NCI-H128 (cell line): Measurements from ENCODE around the gene ACKR2.
A peak's percentile ranks its signal among the peaks of the same experiment; 100 is the strongest.

ENCODE experiments used
- DNase-seq: peaks from one replicate; lab custom pipeline; 2025; ENCODE audit not compliant: unreplicated experiment; lab: John Stamatoyannopoulos, UW

The ACKR2 gene

DNA sequence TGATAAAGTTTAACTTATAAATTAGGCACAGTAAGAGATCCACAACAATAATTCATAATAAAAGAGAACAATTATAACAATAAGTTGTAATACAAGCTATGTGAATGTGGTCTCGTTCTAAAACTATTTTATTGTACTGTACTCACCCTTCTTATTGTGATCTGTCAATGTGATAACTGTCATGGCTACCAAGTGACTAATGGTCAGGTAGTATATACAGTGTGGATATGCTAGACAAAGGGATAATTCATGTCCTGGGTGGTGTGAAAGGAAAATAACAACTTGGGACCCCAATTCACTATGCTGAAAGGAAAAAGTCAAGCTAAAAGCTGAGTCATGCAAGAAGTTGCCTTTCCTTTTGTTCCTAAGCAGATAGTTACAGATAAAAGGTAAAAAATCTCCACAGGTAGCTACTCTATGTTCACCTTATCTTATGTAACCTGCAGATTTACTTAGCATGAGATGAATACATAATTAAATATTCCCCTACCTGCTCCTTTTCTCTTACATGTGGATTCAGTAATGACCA, 77.1 kb downstream of the ACKR2 start:
- no peak for DNase-seq

- no peak for DNase-seq
Measured at GRCh38 chr3:42887084-42887483, 77.8 kb downstream of the ACKR2 start.

DNA sequence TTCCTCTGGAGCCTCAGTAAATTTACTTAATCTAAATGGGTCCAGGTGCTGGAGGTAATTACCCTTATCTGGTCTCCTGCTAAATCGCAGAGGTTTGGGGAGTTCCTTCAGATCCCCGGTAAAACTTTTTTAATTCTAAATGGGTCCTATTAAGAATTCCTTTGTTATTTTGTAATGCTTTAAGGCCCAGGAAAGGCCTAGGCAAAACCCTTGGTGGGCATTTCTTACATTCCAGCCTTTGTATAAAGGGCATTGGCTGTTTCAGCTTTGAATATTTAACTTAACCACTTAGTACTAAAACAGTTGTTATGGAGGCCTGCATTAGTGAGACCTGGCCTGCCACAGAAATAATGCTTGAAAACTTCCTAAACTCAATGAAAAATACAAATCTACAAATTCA, 81.8 kb downstream of the ACKR2 start:
- DNase-seq: no peak

DNA sequence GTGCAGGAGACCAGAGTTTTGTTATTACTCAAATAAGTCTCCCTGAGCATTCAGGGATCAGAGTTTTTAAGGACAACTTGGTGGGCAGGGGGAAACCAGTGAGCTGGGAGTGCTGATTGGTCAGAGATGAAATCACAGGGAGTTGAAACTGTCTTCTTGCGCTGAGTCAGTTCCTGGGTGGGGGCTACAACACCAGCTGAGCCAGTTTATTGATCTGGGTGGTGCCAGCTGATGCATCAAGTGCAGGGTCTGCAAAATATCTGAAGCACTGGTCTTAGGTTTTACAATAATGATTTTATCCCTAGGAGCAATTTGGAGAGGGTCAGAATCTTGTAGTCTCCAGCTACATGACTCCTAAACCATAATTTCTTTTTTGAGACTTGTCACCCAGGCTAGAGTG, 82.9 kb downstream of the ACKR2 start:
- no peak for DNase-seq

GRCh38 chr3:42892807-42893206, 83.6 kb downstream of the ACKR2 start:
- no peak for DNase-seq

- no peak for DNase-seq
Measured at GRCh38 chr3:42894698-42895579, 85.7 kb downstream of the ACKR2 start.

DNA sequence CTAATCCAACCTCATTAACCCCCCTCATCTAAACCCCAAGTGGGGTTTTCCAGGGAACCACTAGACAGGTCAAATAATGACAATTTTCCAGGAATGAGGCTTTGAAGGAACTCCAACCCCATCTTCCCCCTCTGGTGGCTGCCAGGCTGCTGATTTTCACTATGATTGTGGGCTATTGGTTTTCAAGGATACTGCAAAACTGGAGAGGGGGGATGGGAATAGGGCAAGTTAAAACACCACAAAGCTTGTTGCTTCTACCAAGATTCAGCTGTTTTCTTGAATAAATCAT, 86.3 kb downstream of the ACKR2 start:
- peak; percentile 3 for DNase-seq

DNA sequence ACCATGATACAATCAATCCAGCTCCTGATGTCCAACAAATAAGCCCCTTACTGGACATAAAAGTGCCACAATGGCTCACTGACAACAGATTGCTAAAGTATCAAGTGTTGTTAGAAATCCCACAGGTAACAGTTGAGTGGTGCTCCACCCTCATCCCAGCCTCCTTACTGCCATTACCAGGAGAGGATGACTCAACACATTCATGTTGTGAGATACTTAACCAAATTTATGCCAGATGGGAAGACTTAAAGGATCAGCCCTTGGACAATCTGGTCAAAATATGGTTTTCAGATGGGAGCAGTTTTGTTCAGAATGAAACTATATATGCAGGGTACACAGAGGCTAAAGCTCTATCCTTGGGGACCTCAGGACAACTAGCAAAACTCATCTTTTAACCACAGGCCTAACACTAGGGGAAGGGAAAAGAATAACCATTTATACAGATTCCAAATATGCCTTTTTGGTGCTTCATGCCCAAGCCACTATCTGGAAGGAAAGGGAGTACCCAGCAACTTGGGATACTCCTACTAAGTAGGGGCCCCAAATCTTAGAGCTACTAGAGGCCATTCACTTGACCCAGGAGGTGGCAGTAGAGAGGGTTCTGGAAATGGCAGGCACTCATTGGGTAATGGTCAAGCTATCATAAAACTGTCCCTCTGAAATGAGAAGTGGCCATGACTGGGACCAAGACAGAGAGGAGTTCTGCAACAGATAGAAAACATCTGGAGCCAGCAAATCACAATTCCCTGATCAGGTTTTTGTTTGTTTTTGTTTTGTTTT, 89.8 kb downstream of the ACKR2 start:
- DNase-seq: no peak

DNA sequence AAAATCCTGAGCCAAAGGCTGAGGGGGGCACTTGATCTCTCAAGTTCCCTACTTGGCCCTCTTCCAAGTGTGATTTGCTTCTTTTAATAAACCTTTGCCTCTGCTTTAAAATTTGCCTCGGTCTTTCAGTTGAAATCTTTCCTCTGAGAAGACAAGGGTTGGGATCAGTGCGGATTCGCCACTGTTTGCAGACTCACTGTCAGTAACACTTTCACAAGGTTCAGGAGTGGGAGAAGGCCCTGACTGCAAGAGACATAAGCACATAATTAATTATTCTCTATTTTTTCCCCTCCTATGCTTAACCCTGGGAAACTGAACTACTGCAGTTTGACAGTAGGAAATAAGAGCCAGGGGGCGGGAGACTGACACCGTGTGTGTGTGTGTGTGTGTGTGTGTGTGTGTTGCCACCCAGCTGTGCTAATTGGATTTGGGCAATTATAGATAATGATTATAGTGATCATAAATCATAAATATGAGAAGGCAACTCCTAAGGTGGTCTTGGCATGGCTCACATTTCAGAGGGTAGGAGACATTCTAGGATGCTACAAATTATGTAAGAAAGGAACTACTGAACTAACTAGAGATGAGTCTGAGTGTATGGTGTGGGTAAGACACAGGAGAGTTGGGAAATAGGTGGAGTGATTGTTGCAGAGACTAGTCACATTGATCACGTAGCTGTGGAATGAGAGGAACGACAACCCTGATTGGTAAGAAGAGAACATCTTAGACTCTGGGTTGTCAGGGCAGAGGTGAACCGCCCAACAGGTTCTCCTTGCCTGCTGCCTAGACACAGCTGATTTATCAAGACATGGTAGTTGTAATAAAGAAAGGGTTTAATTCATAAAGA, 91.2 kb downstream of the ACKR2 start:
- no peak for DNase-seq

GRCh38 chr3:42901073-42901415, 91.8 kb downstream of the ACKR2 start:
- no peak for DNase-seq

- DNase-seq: no peak
Measured at GRCh38 chr3:42902257-42902656, 93.0 kb downstream of the ACKR2 start.

DNA sequence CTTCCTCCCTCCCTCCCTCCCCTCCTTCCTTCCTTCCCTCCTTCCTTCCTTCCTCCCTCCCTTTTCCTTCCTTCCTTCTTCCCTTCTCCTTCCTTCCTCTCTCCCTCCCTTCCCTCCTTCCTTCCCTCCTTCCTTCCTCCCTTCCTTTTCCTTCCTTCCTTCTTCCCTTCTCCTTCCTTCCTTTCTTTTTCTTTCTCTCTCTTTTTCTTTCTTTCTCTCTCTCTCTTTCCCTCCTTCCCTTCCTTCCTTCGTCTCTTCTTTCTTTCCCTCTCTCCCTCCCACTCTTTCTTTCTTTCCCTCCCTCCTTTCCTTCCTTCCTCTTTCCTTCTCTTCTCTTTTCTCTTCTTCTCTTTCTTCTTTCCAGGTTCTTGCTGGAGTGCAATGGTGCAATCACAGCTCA, 94.8 kb downstream of the ACKR2 start:
- DNase-seq: no peak

GRCh38 chr3:42905740-42906069, 96.5 kb downstream of the ACKR2 start:
- no peak for DNase-seq

- no peak for DNase-seq
Measured at GRCh38 chr3:42906070-42906847, 97.0 kb downstream of the ACKR2 start, which contains the start of gene ZNF662. Gene ZNF662, plus strand, starts transcription at chr3:42906142. Its CDS starts 1,973 bp downstream, at chr3:42908115.

GRCh38 chr3:42906848-42907183, 97.6 kb downstream of the ACKR2 start:
- no peak for DNase-seq

DNA sequence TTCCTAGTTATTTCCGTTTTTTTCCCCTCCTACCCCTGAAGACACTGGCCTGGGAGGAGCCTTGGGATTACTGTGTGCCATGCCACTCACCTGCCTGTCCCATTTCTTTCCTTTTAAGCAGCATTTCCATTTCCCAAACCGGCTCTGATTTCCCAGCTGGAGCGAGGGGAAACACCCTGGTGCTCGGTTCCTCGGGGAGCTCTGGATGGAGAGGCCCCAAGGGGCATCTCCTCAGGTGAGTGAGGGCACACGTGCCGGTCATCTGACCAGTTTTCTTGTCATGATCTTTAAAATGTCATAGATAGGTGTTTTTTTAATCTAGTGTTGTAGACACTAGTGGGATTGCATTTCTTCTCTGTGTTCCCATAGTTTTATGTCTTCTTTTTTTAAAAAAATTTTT, 99.4 kb downstream of the ACKR2 start:
- no peak for DNase-seq

- DNase-seq: no peak
Measured at GRCh38 chr3:42911551-42911950, 102.3 kb downstream of the ACKR2 start.

DNA sequence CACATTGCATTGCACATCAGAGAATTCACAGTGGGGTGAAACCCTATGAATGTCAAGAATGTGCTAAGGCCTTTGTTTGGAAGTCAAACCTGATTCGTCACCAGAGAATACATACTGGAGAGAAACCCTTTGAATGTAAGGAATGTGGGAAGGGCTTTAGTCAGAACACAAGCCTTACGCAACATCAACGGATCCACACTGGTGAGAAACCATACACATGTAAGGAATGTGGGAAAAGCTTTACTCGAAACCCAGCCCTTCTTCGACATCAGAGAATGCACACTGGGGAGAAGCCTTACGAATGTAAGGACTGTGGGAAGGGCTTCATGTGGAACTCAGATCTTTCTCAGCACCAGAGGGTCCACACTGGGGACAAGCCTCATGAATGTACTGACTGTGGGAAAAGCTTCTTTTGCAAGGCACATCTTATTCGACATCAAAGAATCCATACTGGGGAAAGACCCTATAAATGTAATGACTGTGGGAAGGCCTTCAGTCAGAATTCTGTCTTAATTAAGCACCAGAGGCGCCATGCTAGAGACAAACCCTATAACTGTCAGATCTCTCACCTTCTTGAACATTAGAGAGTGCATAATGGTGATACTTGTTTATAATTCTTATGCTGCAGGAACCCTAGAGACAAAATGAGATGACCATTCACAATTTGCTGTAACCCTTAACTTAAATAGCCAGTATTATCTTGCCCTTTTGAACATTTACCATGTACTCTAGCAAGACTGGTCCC, 105.7 kb downstream of the ACKR2 start:
- no peak for DNase-seq
